ENCODE results near the gene PTGER2. TPM values are rescaled to one million over a fixed set of nuclear protein-coding genes. Genes with fewer than 3 reads are reported as not detected.

PTGER2 gene
- total RNA-seq, 1 donor: 3.3 TPM

DNA sequence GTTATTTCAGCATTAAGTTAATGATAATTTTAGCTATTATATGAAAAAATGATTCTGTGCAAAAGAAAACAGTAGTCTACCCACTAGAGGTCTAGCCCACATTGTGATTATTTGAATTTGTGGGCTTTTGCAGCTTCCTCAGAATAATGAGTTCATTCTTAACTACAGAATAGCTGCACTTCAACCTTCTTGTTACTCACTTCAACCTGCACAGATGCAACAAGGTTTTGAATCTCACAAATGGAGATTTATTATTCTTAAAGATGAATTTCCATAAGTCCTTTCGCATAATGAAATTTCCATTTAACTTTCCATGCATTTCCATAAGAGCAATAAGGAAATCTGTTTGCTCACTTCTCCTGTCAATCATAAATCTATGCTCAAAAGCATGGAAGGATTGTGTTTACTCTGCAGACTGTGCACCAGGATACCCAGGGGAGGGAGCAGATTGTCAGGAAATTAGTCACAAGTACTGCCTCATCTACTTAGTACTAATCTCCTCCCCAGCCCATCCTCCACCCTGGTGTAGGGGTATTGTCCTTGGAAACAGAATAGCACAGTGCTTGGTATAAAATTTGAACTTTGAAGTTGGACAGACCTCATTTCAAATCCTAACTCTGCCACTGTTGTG lies 24.1 kb downstream of the PTGER2 start:
- DNase-seq (ENCODE audit: insufficient read length, low spot score, missing footprints): peak; percentile 85
- no peaks in the 10 kb centered on the region for H3K79me2 ChIP-seq (ENCODE audit: insufficient read depth, low read length)

DNA sequence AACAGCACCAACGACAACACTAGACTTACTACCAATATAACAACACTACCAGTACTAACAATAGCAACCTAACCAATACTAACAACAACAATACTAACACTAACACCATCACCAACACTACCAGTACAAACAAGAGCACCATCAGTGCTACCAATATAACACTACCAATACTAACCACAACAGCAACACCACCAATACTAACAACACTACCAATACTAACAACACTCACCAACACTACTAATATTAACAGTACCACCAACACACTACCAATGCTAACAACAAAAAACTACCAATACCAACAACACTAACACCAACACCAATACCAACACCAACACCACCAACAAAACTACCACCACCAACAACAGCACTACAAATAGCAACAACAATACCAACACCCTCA lies 25.1 kb downstream of the PTGER2 start:
- Histone ChIP-seq H4K20me1 (ENCODE audit: insufficient read depth, low read length) (no peaks in the 10 kb centered on the region), H3K79me2 (ENCODE audit: insufficient read depth, low read length) (no peaks in the 10 kb centered on the region), H3K27me3 (ENCODE audit: insufficient read depth, low read length) (no peaks in the 10 kb centered on the region), H3K4me3 (ENCODE audit: insufficient read depth, low read length) (no peak overlapping the region), H3K27ac (ENCODE audit: low read depth, low read length) (no peak overlapping the region), H3K36me3 (ENCODE audit: insufficient read depth, low read length) (no peaks in the 10 kb centered on the region), H2AFZ (ENCODE audit: low read length) (no peak overlapping the region), H3K4me1 (ENCODE audit: insufficient read depth, low read length) (peaks cover 26% of the 10 kb centered on the region), H3K4me2 (ENCODE audit: insufficient read depth, low read length) (no peak overlapping the region), H3K9me3 (ENCODE audit: low read depth, low read length) (no peaks in the 10 kb centered on the region)
- TF ChIP-seq, protein P1, sequence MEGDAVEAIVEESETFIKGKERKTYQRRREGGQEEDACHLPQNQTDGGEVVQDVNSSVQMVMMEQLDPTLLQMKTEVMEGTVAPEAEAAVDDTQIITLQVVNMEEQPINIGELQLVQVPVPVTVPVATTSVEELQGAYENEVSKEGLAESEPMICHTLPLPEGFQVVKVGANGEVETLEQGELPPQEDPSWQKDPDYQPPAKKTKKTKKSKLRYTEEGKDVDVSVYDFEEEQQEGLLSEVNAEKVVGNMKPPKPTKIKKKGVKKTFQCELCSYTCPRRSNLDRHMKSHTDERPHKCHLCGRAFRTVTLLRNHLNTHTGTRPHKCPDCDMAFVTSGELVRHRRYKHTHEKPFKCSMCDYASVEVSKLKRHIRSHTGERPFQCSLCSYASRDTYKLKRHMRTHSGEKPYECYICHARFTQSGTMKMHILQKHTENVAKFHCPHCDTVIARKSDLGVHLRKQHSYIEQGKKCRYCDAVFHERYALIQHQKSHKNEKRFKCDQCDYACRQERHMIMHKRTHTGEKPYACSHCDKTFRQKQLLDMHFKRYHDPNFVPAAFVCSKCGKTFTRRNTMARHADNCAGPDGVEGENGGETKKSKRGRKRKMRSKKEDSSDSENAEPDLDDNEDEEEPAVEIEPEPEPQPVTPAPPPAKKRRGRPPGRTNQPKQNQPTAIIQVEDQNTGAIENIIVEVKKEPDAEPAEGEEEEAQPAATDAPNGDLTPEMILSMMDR (IDR thresholded peaks at IDR 0.05; ENCODE audit: extremely low read depth, low read depth, low read length): no peak
- no peak for DNase-seq (ENCODE audit: insufficient read length, low spot score, missing footprints)

More for the DNA sequence above, 24.1 kb downstream of the PTGER2 start:
- H4K20me1 ChIP-seq (ENCODE audit: insufficient read depth, low read length): no peaks in the 10 kb centered on the region
- no peaks in the 10 kb centered on the region for H3K9me3 ChIP-seq (ENCODE audit: low read depth, low read length)
- no peaks in the 10 kb centered on the region for H3K36me3 ChIP-seq (ENCODE audit: insufficient read depth, low read length)
- H3K27ac ChIP-seq (ENCODE audit: low read depth, low read length): no peak overlapping the region
- H3K27me3 ChIP-seq (ENCODE audit: insufficient read depth, low read length): no peaks in the 10 kb centered on the region
- TF ChIP-seq, protein P1 (IDR thresholded peaks at IDR 0.05; ENCODE audit: extremely low read depth, low read depth, low read length): no peak
- H3K4me3 ChIP-seq (ENCODE audit: insufficient read depth, low read length): no peak overlapping the region
- H2AFZ ChIP-seq (ENCODE audit: low read length): no peak overlapping the region
- H3K4me1 ChIP-seq (ENCODE audit: insufficient read depth, low read length): peaks cover 21% of the 10 kb centered on the region
- peak overlapping the region; percentile 0 for H3K4me2 ChIP-seq (ENCODE audit: insufficient read depth, low read length)

DNA sequence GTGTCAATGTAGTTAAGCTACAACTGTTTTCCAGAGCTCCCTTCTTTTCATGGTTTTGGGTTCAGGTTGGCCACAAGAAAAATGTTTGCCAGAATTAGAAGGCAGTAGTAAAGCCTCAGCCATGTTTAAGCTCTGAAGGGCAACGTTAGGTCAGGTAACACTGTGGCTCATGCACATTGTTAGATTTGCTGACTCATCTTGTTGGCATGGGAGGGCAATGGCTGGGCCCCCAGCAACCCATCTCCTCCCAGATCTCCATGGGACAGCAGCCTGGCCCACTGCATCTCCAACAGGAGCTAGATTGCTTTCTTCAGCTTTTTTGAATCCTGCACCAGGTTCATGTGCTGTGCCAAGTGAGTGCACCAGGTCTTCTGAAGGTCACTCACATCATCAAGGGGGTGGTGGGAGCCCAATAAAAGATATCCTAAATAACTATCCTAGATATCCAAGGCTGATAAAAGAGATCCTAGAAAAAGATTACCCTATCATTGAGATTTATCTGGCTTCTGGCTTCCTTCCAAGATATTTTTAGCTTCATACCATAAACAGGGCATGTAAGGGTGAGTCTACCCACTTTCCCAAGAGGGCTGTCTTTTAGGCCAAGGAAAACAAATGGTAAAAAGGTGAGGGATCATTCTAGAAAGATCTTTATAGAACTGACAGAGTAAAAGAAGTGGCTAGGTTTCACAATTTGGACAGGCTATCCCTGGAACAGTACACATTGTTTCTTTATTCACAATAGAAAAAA lies 28.9 kb downstream of the PTGER2 start:
- Histone ChIP-seq H4K20me1 (ENCODE audit: insufficient read depth, low read length) (no peaks in the 10 kb centered on the region), H3K79me2 (ENCODE audit: insufficient read depth, low read length) (no peaks in the 10 kb centered on the region), H3K4me1 (ENCODE audit: insufficient read depth, low read length) (peaks cover 25% of the 10 kb centered on the region), H2AFZ (ENCODE audit: low read length) (no peak overlapping the region), H3K4me2 (ENCODE audit: insufficient read depth, low read length) (peak overlapping the region; percentile 15), H3K36me3 (ENCODE audit: insufficient read depth, low read length) (no peaks in the 10 kb centered on the region), H3K9me3 (ENCODE audit: low read depth, low read length) (no peaks in the 10 kb centered on the region), H3K27ac (ENCODE audit: low read depth, low read length) (no peak overlapping the region), H3K4me3 (ENCODE audit: insufficient read depth, low read length) (no peak overlapping the region), H3K27me3 (ENCODE audit: insufficient read depth, low read length) (no peaks in the 10 kb centered on the region)
- TF ChIP-seq, protein P1 (IDR thresholded peaks at IDR 0.05; ENCODE audit: extremely low read depth, low read depth, low read length): no peak
- DNase-seq (ENCODE audit: insufficient read length, low spot score, missing footprints): no peak

DNA sequence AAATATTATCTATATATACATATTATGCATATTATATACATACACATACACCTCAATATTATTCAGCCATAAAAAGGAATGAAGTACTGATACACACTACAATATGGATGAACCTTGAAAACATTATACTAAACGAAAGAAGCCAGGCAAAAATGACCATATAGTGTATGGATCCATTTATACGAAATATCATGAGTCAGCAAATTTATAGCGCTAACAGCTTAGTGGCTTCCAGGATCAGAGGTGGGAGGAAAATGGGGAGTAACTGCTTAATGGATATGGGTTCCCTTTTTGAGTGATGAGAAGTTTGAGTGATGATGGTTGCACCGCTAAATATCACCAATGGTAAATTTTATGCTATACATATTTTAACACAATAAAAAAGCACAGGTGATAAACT lies 32.7 kb downstream of the PTGER2 start:
- H3K27me3 ChIP-seq (ENCODE audit: insufficient read depth, low read length): no peaks in the 10 kb centered on the region
- no peak for DNase-seq (ENCODE audit: insufficient read length, low spot score, missing footprints)
- no peaks in the 10 kb centered on the region for H3K79me2 ChIP-seq (ENCODE audit: insufficient read depth, low read length)
- H3K36me3 ChIP-seq (ENCODE audit: insufficient read depth, low read length): no peaks in the 10 kb centered on the region
- no peak overlapping the region for H3K4me3 ChIP-seq (ENCODE audit: insufficient read depth, low read length)
- H3K9me3 ChIP-seq (ENCODE audit: low read depth, low read length): no peaks in the 10 kb centered on the region
- H3K27ac ChIP-seq (ENCODE audit: low read depth, low read length): no peak overlapping the region
- H4K20me1 ChIP-seq (ENCODE audit: insufficient read depth, low read length): no peaks in the 10 kb centered on the region
- peaks cover 43% of the 10 kb centered on the region for H3K4me1 ChIP-seq (ENCODE audit: insufficient read depth, low read length)
- no peak overlapping the region for H3K4me2 ChIP-seq (ENCODE audit: insufficient read depth, low read length)
- TF ChIP-seq, protein P1 (IDR thresholded peaks at IDR 0.05; ENCODE audit: extremely low read depth, low read depth, low read length): no peak
- H2AFZ ChIP-seq (ENCODE audit: low read length): no peak overlapping the region

All from osteoblast (primary cell).